ENCODE results near the gene NT5C3A.
"Not testable (repeated sequence)": the region's sequence is repeated elsewhere in the genome, so short reads cannot be mapped to it uniquely, and the experiment has no call there.

DNA sequence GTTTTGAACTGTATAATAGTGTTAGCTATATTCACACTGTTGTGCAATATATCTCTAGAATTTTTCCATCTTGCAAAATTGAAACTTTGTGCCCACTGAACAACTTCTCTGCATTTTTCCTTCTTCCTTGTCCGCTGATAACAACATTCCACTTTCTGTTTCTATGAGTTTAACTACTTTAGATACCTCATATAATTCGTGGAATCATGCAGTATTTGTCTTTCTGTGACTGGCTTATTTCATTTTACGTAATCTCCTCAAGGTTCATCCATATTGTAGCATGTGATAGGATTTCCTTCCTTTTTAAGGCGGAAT lies 95.4 kb downstream of the NT5C3A start:
- TF ChIP-seq, protein P1, sequence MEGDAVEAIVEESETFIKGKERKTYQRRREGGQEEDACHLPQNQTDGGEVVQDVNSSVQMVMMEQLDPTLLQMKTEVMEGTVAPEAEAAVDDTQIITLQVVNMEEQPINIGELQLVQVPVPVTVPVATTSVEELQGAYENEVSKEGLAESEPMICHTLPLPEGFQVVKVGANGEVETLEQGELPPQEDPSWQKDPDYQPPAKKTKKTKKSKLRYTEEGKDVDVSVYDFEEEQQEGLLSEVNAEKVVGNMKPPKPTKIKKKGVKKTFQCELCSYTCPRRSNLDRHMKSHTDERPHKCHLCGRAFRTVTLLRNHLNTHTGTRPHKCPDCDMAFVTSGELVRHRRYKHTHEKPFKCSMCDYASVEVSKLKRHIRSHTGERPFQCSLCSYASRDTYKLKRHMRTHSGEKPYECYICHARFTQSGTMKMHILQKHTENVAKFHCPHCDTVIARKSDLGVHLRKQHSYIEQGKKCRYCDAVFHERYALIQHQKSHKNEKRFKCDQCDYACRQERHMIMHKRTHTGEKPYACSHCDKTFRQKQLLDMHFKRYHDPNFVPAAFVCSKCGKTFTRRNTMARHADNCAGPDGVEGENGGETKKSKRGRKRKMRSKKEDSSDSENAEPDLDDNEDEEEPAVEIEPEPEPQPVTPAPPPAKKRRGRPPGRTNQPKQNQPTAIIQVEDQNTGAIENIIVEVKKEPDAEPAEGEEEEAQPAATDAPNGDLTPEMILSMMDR (conservative IDR thresholded peaks at IDR 0.05; ENCODE audit: low read depth, low read length), result not testable (repeated sequence)
- not testable (repeated sequence) for TF ChIP-seq EZH2phosphoT487 (IDR thresholded peaks at IDR 0.05; ENCODE audit: borderline replicate concordance, low read length)
